GM19463 (cell line): ENCODE results near the gene B3GALT6.
A peak's percentile ranks its signal among the peaks of the same experiment; 100 is the strongest.

Experiments used
- ATAC-seq: cut with Tn5 transposase; IDR thresholded peaks from one replicate; pipeline ENCODE4 v1.9.1; 2021; ENCODE audit warnings: mild to moderate bottlenecking, moderate library complexity; ENCODE audit not compliant: unreplicated experiment

Gene B3GALT6

GRCh38 chr1:1230656-1231399 is 1.2 kb upstream of the B3GALT6 start:
- no peak for ATAC-seq

- peak; percentile 89 for ATAC-seq
These were observed 433 bp upstream of the B3GALT6 start, which contains the start of gene SDF4 for GRCh38 chr1:1231400-1232207. Gene SDF4 (minus strand): TSS chr1:1232001. CDS start chr1:1228772, 3,229 bp downstream.

- ATAC-seq, result no peak
These were observed 944 bp downstream of the B3GALT6 start for GRCh38 chr1:1232796-1233566.

GRCh38 chr1:1233567-1233892 is 1.5 kb downstream of the B3GALT6 start:
- ATAC-seq, result no peak

GRCh38 chr1:1234180-1234808 is 2.3 kb downstream of the B3GALT6 start:
- ATAC-seq, result no peak

GRCh38 chr1:1235016-1235744 is 3.1 kb downstream of the B3GALT6 start:
- ATAC-seq, result no peak

GRCh38 chr1:1236176-1236763 is 4.2 kb downstream of the B3GALT6 start:
- ATAC-seq, result no peak

GRCh38 chr1:1236945-1237873 is 5.2 kb downstream of the B3GALT6 start:
- ATAC-seq, result no peak

GRCh38 chr1:1237874-1238701 is 6.1 kb downstream of the B3GALT6 start:
- ATAC-seq, result no peak

- ATAC-seq, result no peak
These were observed 6.7 kb downstream of the B3GALT6 start for GRCh38 chr1:1238702-1239178.

- ATAC-seq, result no peak
These were observed 7.2 kb downstream of the B3GALT6 start for GRCh38 chr1:1239227-1239613.

- ATAC-seq, result no peak
These were observed 7.7 kb downstream of the B3GALT6 start for GRCh38 chr1:1239614-1240347.

- no peak for ATAC-seq
These were observed 8.3 kb downstream of the B3GALT6 start for GRCh38 chr1:1240348-1240732.

- ATAC-seq, result no peak
These were observed 9.0 kb downstream of the B3GALT6 start for GRCh38 chr1:1240822-1241587.

GRCh38 chr1:1241588-1242219 is 9.7 kb downstream of the B3GALT6 start:
- no peak for ATAC-seq
